ENCODE measurements around the gene MYL3.

The MYL3 gene

GRCh38 chr3:46888705-46889104 lies 25.5 kb upstream of the MYL3 start:
- H3K27ac ChIP-seq = no peak overlapping the region
- no peak for TF ChIP-seq ZFX (IDR thresholded peaks at IDR 0.05)
- TF ChIP-seq CTCF (conservative IDR thresholded peaks at IDR 0.05) = no peak

GRCh38 chr3:46887980-46888494 lies 24.8 kb upstream of the MYL3 start:
- H3K27ac ChIP-seq = no peak overlapping the region
- no peak for TF ChIP-seq CTCF (conservative IDR thresholded peaks at IDR 0.05)
- no peak for TF ChIP-seq ZFX (IDR thresholded peaks at IDR 0.05)

GRCh38 chr3:46885612-46886011 lies 22.4 kb upstream of the MYL3 start:
- no peak overlapping the region for H3K27ac ChIP-seq
- TF ChIP-seq CTCF (conservative IDR thresholded peaks at IDR 0.05) (no peak), ZFX (IDR thresholded peaks at IDR 0.05) (no peak)

GRCh38 chr3:46884929-46885328 lies 21.7 kb upstream of the MYL3 start:
- no peak overlapping the region for H3K27ac ChIP-seq
- TF ChIP-seq CTCF (conservative IDR thresholded peaks at IDR 0.05) = no peak
- no peak for TF ChIP-seq ZFX (IDR thresholded peaks at IDR 0.05)

- H3K27ac ChIP-seq = no peak overlapping the region
- TF ChIP-seq ZFX (IDR thresholded peaks at IDR 0.05) (no peak), CTCF (conservative IDR thresholded peaks at IDR 0.05) (no peak)
These were observed 21.2 kb upstream of the MYL3 start for GRCh38 chr3:46884427-46884826.

GRCh38 chr3:46883830-46884185 lies 20.6 kb upstream of the MYL3 start:
- H3K27ac ChIP-seq = no peak overlapping the region
- TF ChIP-seq CTCF (conservative IDR thresholded peaks at IDR 0.05) (no peak), ZFX (IDR thresholded peaks at IDR 0.05) (no peak)

- TF ChIP-seq CTCF (conservative IDR thresholded peaks at IDR 0.05) (no peak), ZFX (IDR thresholded peaks at IDR 0.05) (no peak)
- no peak overlapping the region for H3K27ac ChIP-seq
These were observed 20.0 kb upstream of the MYL3 start for GRCh38 chr3:46883054-46883829.
